GM19023 (cell line): ENCODE results near the gene SGIP1.
"Not testable (repeated sequence)": the region's sequence is repeated elsewhere in the genome, so short reads cannot be mapped to it uniquely, and the experiment has no call there.

ENCODE experiments used
- ATAC-seq: cut with Tn5 transposase; IDR thresholded peaks from one replicate; pipeline ENCODE4 v1.9.1; 2021; ENCODE audit warnings: mild to moderate bottlenecking, moderate library complexity; ENCODE audit not compliant: unreplicated experiment

Gene SGIP1

DNA sequence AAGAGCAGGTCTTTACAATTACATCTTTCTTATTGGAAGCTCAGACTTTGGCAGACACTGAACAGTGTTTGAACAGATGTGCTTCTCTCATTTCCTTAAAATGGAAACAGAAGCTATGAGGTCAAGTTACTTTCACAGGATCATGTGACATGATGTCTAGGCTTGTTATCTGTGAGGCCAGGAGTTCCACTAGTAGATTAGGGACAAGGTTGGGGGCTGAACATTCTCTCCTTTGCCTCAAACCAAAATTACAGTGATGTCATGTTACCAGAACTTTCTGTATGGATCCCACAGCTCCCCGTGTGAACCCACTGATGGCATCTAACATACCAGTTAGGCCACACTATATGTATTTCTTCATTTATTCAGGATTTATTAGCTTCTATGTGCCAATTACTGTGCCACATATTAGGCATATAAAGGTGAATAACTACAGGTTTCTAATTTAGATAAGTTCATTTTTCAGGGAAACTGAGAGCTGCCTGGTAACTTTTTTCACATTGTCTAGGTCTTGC lies 224.3 kb downstream of the SGIP1 start:
- peak; percentile 100 for ATAC-seq

DNA sequence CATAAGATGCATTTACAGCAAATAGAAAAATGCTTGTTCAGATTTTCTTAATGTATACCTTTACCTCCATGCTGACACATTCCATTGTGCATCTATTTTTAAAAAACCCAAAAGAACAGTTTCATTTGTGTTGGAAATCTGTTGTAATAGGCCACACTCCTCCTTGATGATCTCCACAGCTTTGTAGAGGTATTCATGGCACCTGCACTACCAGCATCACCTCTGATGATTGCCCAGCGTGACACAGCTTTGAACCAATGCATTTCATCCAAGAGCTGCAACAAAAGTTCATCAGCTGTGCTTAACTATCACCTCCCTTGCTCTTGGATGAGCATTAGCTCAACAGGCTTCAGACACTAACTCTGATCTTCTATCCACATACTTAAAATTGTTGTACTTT lies 226.6 kb downstream of the SGIP1 start:
- ATAC-seq, result no peak

DNA sequence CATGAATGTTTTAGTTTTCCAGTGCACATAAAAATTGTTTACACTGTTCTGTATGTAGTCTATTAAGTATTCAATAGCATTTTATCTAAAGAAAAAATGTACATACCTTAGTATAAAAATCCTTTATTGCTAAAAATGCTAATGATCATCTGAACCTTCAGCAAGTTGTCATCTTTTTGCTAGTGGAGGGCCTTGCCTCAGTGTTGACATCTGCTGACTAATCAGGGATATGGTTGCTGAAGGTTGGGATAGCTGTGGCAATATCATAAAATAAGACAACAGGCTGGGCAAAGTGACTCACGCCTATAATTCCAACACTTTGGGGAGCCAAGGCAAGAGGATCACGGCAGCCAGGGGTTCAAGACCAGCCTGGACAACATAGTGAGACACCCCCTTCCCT lies 227.3 kb downstream of the SGIP1 start:
- ATAC-seq, result no peak

DNA sequence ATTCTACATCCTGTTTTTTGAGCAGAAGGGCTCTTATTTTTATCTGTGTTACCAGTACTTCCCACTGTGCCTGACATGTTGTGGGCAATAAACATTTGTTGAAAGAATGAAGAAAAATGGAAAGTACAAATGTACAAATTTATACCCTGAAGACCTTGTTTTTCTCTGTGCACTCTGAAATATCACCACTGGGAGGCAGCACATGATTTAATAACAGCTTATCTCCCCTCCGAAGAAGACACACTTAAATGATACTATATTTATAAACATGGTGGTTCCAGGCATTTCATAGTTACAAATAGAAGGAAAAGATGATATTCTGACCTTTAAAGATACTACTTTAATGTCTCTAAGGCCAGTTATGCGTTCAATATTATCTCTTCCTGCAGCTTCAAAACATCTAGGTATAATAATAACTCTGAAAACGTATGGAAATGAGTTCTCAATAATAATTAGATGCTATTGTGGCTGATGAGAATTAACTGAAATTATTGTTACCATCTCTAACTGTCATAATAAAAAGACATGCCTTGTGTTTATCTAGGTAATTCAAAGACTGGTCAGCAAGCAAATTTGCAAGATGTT lies 231.1 kb downstream of the SGIP1 start:
- ATAC-seq, result no peak

DNA sequence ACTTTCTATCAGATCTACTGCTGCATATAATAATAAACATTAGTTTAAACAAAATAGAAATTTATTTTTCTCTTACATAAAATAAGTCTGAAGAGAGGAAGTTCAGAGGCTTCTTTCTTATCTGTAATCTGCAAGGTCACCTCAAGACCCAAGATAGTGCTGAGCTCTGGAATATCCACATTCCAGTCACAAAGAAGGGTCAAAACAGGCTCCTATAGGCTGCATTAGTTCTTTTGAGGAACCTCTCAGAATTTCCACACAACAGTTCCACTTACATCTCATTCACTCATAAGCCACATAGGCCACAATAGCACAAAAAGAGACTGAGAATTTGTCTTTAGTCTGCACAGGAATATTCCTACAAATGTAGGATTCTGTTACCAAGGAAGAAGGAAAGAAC lies 233.7 kb downstream of the SGIP1 start:
- no peak for ATAC-seq

DNA sequence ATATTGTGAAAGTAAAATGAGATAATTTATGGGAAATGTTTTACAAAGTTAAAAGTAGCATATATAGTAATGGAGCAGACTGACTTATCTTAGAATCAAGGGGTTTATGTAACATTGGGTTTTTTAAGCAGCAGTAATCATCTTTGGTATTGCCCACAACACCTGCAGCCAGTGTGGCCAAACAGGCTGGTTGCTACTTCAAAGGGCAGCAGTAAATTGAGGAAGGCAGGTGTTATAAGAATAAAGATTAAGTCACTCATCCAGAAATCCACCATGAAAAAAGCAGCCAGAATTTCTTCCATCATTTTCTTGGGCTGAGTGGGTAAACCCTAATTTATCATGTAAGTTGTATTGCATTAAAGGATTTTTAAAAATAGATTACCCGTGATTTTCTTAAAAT lies 235.0 kb downstream of the SGIP1 start:
- no peak for ATAC-seq

DNA sequence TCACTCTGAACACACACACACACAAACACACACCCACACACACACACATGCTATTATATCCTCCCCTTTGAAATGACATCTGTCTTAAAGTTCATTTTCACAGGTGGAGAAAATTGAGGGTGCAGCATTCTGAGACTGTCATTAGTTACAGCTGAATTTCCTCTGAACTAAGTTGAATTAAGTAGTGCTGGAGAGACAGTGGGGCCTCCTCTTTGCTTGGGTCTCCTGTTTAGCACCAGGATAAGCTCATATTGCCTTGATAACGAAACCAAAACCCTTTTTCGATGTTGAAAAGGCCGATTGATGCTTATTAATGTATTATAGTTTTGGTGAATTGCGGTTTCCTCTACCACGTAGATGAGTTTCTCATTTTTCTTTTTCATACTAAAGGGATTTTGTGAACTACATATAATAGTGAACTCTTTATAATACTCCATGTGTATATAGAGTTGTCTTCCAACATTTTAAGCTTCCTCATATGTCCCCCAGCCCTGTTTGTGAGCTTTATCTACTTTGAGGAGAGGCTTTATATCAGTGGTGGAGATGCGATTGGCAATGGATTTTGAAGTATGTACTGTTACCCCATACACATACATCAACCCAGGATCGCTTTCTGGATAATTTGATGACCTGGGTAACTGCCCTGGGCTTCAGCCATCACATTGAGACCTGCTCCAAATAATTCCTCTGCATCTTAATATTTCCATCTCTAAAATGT lies 235.7 kb downstream of the SGIP1 start:
- ATAC-seq, result no peak

DNA sequence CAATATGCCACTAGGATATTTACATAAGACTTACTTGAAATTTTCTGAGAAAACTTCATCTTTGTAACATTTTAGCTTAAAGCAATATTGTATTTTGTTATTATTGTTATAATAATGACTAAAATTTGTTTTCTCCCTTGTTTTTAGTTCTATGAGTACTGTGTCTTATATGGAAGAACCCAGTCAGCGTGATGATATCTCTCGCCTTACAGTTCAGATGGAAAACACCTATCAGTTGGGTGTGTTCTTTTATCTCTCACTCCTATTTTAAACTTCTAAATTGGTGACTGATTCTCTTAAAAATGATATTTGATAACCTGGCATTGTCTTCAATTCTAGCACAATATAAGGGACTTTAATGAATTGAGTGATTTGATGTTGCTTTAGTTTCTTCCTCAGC lies 236.3 kb downstream of the SGIP1 start:
- ATAC-seq, result no peak

DNA sequence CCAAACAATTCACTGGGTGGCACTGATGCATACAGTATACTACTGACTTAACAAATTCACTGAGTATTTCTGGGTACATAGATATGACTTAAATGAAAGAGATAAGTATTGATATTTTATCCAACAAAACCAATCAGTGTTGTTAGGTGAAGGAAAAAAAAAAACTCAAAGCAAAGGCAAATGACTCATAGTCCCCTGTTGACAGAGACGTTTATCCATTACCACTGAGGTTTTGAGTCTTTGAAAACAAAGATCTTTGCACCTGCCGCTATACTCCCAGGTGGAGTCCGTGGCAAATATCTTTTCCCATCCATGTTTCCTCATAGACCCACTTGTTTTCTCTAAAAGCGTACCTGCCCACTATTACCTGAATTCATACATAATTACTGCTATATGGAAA lies 236.7 kb downstream of the SGIP1 start:
- ATAC-seq, result no peak

DNA sequence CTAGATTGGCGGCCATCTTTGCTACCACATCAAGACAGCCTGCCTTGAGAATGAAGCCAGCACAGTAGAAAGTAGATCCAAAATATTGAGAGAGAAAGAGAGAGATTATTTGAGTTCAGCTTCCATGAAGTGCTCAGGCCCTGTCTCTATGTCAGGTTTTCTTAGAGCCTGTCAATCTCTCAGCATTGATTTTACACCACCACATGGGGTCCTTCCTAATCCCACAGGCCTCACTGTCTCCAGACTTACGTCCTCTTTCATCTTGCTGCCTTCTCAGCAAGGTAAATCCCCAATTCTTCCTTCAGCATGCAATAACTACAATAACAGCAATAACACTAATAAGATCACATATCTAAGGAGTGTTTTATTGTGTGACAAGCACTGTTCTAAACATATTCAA lies 239.3 kb downstream of the SGIP1 start:
- no peak for ATAC-seq

DNA sequence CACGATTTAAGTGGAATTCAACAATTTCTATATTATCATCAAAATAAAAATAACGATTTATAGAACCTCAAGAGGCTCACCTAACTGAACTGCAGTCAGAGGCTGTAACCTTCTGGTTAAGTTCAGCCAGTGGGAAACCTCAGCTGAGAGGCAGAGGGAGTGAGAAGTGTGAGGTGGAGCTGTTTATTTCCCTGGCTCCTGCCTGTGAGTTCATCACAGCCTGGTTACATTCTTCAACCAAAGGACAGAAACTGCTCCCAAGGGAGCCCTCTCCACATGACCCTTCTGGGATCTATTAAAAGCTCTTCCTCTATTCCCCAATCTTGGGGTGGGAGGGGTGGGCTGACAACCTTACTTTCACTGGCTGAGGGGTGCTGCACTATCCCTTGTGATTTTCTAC lies 240.5 kb downstream of the SGIP1 start:
- no peak for ATAC-seq

DNA sequence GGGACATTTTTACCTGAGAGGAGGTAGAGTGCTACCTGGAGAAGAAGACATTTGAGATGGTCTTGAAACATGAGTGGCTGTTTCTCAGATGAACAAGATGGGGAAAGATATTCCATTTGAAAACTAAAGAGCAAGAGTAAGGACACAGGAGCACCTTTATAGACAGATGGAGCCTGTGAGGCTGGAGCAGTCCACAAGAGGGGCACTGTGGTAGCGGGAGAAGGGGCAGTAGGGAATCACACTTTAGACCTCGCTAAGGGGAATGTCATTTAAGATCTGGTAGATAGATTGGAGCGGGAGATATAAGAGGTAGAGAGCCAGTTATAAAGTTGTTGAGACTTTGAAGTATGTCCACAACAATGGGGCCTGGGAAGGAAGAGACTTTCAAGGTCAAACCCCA lies 241.7 kb downstream of the SGIP1 start:
- no peak for ATAC-seq

DNA sequence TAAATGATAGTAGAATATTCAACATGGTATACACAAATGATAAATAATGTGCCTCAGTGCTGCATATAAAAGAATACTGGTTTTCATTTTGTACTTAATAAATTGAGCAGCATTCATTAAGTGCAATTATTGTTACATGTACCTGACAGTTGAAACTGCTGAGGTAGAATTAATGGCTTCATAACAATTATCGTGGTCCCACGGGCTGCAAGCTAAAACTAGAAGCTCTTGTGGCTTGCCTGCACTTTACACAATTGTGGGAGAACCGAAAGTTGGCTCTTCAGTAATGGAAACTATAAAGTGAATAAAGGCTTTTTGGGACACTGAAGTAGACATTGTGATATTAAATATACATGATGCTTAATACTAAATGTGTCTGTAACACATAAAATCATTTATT lies 243.9 kb downstream of the SGIP1 start:
- ATAC-seq, result no peak

DNA sequence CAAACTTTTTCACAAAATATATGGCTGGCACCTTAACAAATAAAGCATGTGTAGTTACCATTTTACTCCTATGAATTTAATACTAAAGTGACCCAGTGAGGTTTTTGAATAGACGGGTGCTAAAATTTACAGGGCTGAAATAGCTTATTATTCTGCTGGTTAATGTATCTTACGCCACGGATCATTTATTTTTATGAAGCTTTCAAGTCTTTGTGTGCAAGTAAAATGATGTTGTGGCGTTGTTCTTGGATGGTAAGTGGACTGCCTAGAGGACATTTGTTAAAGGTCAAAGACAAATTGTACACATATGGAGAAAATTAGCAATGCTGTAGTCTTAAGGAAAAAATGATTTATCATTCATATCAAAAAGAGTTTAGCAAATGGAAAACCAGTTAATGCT lies 244.3 kb downstream of the SGIP1 start:
- no peak for ATAC-seq

DNA sequence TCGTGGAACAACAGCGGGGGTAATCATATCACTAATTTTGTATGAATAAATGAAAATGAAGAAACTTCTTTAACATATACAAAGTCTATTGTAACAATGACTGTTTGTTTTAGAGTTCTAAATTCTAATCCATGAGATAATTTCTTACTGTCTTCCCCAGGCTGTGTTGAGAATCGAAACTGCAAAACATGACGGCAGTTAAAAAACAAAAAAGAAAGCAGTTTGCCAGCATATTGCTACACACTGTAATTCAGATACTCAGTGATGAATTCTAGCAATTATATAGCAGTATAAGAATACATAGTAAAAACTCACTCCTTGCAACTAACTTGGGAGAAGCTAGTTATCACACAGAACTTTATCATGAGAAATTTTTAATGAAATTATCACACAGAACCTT lies 245.0 kb downstream of the SGIP1 start:
- no peak for ATAC-seq

DNA sequence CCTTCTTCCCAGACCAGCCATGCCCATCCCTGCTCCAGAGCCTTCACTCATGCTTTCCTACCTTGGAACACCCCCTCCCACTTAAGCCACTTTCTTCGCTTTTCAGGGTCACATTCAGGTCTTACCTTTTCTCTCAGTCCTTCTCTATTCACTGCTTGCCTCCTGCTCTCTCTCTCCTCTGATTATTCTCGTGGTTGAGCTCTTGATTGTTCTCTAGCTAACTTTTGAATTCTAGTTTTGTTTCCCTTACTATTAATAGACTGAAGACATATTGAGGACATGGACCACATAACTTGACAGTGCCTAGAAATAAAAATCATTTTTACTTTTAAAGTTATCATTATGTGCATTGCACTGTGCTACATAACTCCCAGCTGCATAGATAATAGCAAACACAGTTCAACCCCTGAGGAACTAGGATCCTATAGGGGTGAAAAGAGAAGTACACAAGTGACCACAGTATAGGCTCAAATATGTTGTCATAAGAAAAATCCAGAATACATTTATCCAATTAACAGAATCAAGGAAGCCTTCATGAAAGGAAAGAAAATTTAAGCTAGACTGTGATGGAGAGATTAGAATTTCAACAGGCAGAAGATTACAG lies 245.6 kb downstream of the SGIP1 start:
- no peak for ATAC-seq

DNA sequence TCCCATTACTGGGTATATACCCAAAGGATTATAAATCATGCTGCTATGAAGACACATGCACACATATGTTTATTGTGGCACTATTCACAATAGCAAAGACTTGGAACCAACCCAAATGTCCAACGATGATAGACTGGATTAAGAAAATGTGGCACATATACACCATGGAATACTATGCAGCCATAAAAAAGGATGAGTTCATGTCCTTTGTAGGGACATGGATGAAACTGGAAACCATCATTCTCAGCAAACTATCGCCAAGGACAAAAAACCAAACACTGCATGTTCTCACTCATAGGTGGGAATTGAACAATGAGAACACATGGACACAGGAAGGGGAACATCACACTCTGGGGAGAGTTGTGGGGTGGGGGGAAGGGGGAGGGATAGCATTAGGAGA lies 251.8 kb downstream of the SGIP1 start:
- ATAC-seq, result not testable (repeated sequence)

DNA sequence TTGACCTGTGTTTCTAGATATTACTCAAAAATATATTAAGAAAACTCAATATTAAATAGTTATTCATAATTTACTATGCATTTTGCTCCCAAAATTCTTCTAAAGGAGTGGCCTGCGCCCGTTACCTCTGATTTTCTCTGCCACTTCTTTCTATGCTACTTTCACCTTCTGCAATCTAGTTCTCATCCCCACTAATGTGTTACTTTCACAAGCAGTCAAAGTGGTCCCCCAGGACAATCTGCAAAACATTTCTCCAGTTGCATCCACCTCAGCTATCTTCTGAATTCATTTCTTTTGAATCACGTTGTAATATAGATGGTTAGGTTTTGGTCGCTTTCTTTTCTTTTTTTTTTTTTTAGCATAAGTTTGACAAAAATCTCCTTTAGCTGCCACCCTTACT lies 253.7 kb downstream of the SGIP1 start:
- no peak for ATAC-seq

DNA sequence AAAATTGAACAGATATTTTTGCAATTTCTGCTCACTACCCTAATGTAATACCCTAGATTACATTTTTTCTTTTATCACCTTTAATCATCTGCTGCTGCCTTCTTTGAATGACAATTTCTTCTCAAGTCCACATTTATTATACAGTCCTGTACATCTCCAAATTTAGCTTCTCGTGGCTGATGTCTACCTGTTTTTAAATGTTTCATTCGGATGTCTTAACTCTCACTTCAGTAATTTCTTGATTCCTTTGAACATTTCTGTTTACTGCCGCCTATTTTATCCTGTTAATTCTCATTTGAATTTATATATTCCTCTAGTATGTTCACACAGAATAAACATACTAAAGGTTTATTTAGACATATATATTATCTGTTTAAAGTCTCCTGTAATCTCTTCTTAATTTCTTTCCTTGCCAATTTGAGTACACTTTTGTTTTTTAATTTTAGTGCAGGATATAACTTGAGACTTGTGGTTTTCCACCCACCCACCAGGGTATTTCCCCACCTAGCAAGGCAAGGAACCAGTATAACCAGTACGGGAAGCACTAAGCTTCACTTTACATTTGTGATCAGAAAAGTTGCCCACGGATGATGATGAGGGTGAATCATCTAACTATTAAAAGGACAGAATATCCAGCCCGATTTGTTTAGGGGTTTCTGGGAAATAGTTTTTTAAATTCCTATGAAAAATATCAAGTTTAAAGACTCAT lies 254.4 kb downstream of the SGIP1 start:
- peak; percentile 70 for ATAC-seq

DNA sequence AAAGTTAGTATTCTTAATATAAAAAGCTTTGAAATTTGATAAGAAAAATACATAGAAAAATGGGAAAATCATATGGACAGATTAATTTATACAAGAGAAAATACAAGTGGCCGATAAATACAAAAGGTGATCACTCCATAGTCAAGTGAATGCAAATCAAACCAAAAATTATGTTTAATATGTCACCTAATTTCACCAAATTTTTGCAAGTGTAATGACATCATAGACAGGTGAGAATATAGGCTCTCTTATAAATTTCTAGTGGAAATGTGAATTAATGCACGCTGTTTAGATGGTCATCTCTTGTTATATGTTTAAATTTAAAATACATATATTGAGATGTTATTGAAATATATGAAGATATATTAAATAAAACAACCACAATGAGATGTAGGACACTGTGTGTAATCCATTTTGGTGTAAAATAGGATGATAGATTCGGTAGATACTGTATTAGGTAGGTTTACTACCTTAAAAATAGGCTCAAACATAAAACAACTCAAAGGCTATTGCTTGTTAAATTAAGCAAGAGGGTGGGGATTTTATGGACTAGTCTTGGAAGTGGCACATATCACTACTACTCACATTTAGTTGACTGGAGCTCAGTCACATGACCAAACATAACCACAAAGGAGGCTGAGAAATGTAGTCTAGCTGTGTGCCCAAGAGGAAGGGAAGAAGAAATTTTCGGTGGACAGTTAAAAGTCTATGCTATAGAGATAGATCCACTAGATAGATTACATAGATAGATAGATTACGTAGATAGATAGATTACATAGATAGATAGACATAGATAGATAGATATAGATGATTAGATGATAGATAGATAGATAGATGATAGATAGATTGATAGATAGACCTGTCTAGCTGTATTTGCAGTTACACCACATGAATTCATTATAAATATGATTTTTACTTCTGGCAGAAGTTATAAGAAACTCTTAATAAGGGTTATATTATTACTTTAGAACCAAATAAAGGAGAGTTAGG lies 258.0 kb downstream of the SGIP1 start:
- ATAC-seq, result no peak

DNA sequence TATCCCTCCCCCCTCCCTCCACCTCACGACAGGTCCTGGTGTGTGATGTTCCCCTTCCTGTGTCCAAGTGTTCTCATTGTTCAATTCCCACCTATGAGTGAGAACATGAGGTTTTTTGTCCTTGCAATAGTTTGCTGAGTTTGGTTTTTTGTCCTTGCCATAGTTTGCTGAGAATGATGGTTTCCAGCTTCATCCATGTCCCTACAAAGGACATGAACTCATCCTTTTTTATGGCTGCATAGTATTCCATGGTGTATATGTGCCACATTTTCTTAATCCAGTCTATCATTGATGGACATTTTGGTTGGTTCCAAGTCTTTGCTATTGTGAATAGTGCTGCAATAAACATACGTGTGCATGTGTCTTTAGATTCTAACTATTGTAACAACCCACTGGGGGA lies 261.9 kb downstream of the SGIP1 start:
- not testable (repeated sequence) for ATAC-seq
